ENCODE data around the gene ANGPT4.

DNA sequence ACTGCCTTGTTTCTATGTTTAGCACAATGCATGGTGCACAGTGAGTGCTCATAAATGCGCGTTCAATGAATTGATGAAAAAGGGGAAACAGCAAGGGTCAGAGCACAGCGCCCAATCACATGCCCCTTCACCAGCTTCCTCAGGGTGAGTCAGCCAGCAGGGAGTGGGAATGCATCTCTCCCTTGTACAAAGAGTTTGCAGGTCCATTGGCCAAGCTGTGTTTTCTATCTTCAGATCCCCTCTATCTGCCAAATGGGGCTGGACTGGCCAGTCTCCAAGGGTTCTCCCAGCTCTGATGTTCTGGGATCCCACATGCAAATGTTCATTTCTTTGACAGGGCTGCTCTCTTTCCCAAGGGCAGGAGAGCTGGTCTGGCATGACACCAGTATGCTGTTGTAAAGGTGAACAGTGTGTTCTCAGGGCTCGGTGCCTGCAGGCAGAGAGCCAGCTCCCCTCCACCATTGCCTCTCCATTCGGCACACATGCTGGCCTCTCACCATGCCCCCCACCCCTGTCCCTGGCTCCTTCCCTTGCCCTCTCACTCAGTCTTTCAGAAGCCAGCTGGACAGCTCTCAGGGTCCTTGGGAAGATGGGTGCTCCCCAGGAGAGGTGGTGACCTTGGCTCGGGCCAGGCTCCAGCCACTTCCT lies 25.0 kb downstream of the ANGPT4 start:
- TF ChIP-seq POLR2AphosphoS5 (IDR thresholded peaks at IDR 0.05; ENCODE audit: low read depth, low read length) (no peak), YY1 (IDR thresholded peaks at IDR 0.05; ENCODE audit: low read depth) (no peak), TCF12 (IDR thresholded peaks at IDR 0.05) (no peak), NRF1 (IDR thresholded peaks at IDR 0.05; ENCODE audit: low read depth, low read length) (no peak), FOXM1 (IDR thresholded peaks at IDR 0.05; ENCODE audit: low read depth) (no peak), ELF1 (IDR thresholded peaks at IDR 0.05) (no peak), PBX3 (IDR thresholded peaks at IDR 0.05) (no peak), GATA2 (CRISPR knock-in tag; IDR thresholded peaks at IDR 0.05) (0 out of 2 replicates have a peak, but pooled peaks have one; percentile 13), RFX5 (IDR thresholded peaks at IDR 0.05; ENCODE audit: low read length) (no peak)
- TF ChIP-seq, protein P1, sequence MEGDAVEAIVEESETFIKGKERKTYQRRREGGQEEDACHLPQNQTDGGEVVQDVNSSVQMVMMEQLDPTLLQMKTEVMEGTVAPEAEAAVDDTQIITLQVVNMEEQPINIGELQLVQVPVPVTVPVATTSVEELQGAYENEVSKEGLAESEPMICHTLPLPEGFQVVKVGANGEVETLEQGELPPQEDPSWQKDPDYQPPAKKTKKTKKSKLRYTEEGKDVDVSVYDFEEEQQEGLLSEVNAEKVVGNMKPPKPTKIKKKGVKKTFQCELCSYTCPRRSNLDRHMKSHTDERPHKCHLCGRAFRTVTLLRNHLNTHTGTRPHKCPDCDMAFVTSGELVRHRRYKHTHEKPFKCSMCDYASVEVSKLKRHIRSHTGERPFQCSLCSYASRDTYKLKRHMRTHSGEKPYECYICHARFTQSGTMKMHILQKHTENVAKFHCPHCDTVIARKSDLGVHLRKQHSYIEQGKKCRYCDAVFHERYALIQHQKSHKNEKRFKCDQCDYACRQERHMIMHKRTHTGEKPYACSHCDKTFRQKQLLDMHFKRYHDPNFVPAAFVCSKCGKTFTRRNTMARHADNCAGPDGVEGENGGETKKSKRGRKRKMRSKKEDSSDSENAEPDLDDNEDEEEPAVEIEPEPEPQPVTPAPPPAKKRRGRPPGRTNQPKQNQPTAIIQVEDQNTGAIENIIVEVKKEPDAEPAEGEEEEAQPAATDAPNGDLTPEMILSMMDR (IDR thresholded peaks at IDR 0.05) = no peak
- TF ChIP-seq, protein P2, sequence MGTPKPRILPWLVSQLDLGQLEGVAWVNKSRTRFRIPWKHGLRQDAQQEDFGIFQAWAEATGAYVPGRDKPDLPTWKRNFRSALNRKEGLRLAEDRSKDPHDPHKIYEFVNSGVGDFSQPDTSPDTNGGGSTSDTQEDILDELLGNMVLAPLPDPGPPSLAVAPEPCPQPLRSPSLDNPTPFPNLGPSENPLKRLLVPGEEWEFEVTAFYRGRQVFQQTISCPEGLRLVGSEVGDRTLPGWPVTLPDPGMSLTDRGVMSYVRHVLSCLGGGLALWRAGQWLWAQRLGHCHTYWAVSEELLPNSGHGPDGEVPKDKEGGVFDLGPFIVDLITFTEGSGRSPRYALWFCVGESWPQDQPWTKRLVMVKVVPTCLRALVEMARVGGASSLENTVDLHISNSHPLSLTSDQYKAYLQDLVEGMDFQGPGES (IDR thresholded peaks at IDR 0.05; ENCODE audit: low read depth, low read length) = no peak
- TF ChIP-seq, protein P3, sequence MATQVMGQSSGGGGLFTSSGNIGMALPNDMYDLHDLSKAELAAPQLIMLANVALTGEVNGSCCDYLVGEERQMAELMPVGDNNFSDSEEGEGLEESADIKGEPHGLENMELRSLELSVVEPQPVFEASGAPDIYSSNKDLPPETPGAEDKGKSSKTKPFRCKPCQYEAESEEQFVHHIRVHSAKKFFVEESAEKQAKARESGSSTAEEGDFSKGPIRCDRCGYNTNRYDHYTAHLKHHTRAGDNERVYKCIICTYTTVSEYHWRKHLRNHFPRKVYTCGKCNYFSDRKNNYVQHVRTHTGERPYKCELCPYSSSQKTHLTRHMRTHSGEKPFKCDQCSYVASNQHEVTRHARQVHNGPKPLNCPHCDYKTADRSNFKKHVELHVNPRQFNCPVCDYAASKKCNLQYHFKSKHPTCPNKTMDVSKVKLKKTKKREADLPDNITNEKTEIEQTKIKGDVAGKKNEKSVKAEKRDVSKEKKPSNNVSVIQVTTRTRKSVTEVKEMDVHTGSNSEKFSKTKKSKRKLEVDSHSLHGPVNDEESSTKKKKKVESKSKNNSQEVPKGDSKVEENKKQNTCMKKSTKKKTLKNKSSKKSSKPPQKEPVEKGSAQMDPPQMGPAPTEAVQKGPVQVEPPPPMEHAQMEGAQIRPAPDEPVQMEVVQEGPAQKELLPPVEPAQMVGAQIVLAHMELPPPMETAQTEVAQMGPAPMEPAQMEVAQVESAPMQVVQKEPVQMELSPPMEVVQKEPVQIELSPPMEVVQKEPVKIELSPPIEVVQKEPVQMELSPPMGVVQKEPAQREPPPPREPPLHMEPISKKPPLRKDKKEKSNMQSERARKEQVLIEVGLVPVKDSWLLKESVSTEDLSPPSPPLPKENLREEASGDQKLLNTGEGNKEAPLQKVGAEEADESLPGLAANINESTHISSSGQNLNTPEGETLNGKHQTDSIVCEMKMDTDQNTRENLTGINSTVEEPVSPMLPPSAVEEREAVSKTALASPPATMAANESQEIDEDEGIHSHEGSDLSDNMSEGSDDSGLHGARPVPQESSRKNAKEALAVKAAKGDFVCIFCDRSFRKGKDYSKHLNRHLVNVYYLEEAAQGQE (IDR thresholded peaks at IDR 0.05; ENCODE audit: low read depth, low read length) = no peak
- TF ChIP-seq, protein P4, sequence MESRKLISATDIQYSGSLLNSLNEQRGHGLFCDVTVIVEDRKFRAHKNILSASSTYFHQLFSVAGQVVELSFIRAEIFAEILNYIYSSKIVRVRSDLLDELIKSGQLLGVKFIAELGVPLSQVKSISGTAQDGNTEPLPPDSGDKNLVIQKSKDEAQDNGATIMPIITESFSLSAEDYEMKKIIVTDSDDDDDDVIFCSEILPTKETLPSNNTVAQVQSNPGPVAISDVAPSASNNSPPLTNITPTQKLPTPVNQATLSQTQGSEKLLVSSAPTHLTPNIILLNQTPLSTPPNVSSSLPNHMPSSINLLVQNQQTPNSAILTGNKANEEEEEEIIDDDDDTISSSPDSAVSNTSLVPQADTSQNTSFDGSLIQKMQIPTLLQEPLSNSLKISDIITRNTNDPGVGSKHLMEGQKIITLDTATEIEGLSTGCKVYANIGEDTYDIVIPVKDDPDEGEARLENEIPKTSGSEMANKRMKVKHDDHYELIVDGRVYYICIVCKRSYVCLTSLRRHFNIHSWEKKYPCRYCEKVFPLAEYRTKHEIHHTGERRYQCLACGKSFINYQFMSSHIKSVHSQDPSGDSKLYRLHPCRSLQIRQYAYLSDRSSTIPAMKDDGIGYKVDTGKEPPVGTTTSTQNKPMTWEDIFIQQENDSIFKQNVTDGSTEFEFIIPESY (IDR thresholded peaks at IDR 0.05; ENCODE audit: borderline replicate concordance, low read depth) = no peak
